Heart left ventricle (tissue), 13 donors: ENCODE data around the gene AZIN2.

ENCODE experiments used
- CTCF ChIP-seq, 12 donors: fragments of 200-600 bp; sonication (generic) in 4 of 12; IDR thresholded peaks; one replicate each; pipeline versions ENCODE4 v1.5.0 to v1.8.0; 2018 to 2022; ENCODE audit warnings: antibody characterized with exemption in 12 of 12, mild to moderate bottlenecking in 5 of 12
- POLR2A ChIP-seq, 2 donors: fragments of 450-650 bp; IDR thresholded peaks; one replicate each; pipeline ENCODE4 v1.6.1; 2017; ENCODE audit warnings: antibody characterized with exemption in 2 of 2, mild to moderate bottlenecking in 2 of 2, moderate library complexity in 2 of 2
- donor health status: ischemic (EF 13 %, LVEDD 7.1; RV severe dilation, severe dysfunction).
- donor health status: DM: no; HTN: yes; CAD: no.
- donor health status: DM: no; HTN: no; CAD: no.
- donor health status: ischemic (EF 25% LVEDD 6.9; RV normal size, moderate dysfunction).
- donor health status: ischemic (EF 25% LVEDD 5.7; RV mildly dilated, moderate dysfunction).
- donor health status: ischemic (EF 35%, LVEDD 5.7; RV mildly dilated, moderate dysfunction).
- donor health status: nonischemic (EF 11% LVEDD 7.7; RV severe dilation, severe dysfunction).
- donor health status: DM: yes; HTN: yes; CAD: no.
- donor health status: PGD.
- donor health status: ischemic (EF 29% LVEDD 5.4; RV normal size, mild dysfunction).
- donor health status: nonischemic (EF 23%, LVEDD 6.1; RV moderate dilation, normal function).

- TF ChIP-seq CTCF (IDR thresholded peaks at IDR 0.05) = no peak
- no peak for TF ChIP-seq POLR2A (IDR thresholded peaks at IDR 0.05)
Measured at GRCh38 chr1:33078030-33078591, 2.8 kb upstream of the AZIN2 start.
